MM.1S (cell line): ENCODE data around the gene PPTC7.
"Not testable (repeated sequence)": the region's sequence is repeated elsewhere in the genome, so short reads cannot be mapped to it uniquely, and the experiment has no call there.

Experiments
- DNase-seq: peaks from one replicate; pipeline ENCODE4 v3.0.0-alpha.2; 2015
- H2AFZ ChIP-seq: fragments of 300-600 bp; sonication (generic); 2 replicates; pipeline ENCODE4 v1.6.0; 2016; ENCODE audit warnings: antibody characterized with exemption, low read length
- H3F3A ChIP-seq: fragments of 300-600 bp; sonication (generic); 2 replicates; pipeline ENCODE4 v1.6.1; 2016; ENCODE audit warnings: mild to moderate bottlenecking, antibody characterized with exemption, low read length, moderate library complexity, mixed read lengths; ENCODE audit not compliant: insufficient read depth
- H3K27ac ChIP-seq: fragments of 300-600 bp; sonication (generic); 2 replicates; pipeline ENCODE4 v1.5.1; 2016; ENCODE audit warnings: mild to moderate bottlenecking, low read length
- H3K27me3 ChIP-seq: fragments of 300-600 bp; sonication (generic); replicated peaks from 2 replicates; pipeline ENCODE4 v1.6.0; 2016; ENCODE audit warnings: low read length; ENCODE audit not compliant: insufficient read depth
- H3K36me3 ChIP-seq: fragments of 300-600 bp; sonication (generic); replicated peaks from 2 replicates; pipeline ENCODE4 v1.6.1; 2016; ENCODE audit warnings: mild to moderate bottlenecking, low read length, mixed read lengths; ENCODE audit not compliant: insufficient read depth
- H3K4me1 ChIP-seq: fragments of 300-600 bp; sonication (generic); 2 replicates; pipeline ENCODE4 v1.6.1; 2016; ENCODE audit warnings: low read length, mixed read lengths
- H3K4me2 ChIP-seq: fragments of 300-600 bp; sonication (generic); 2 replicates; pipeline ENCODE4 v1.6.0; 2016; ENCODE audit warnings: low read depth, low read length
- H3K4me3 ChIP-seq: fragments of 300-600 bp; sonication (generic); 2 replicates; pipeline ENCODE4 v1.5.1; 2016; ENCODE audit warnings: low read length, mixed read lengths
- H3K79me2 ChIP-seq: fragments of 300-600 bp; sonication (generic); 2 replicates; pipeline ENCODE4 v1.6.1; 2016; ENCODE audit warnings: mixed run types, low read length, mixed read lengths
- H3K9ac ChIP-seq: fragments of 300-600 bp; sonication (generic); 2 replicates; pipeline ENCODE4 v1.6.1; 2016; ENCODE audit warnings: low read length, mixed read lengths
- H3K9me2 ChIP-seq: fragments of 300-600 bp; sonication (generic); replicated peaks from 2 replicates; pipeline ENCODE4 v1.6.1; 2016; ENCODE audit warnings: mild to moderate bottlenecking, low read length, mixed read lengths; ENCODE audit not compliant: insufficient read depth
- H3K9me3 ChIP-seq: fragments of 300-600 bp; sonication (generic); replicated peaks from 2 replicates; pipeline ENCODE4 v1.6.1; 2016; ENCODE audit warnings: mild to moderate bottlenecking, low read length, mixed read lengths; ENCODE audit not compliant: insufficient read depth
- H4K20me1 ChIP-seq: fragments of 300-600 bp; sonication (generic); 2 replicates; pipeline ENCODE4 v1.6.1; 2016; ENCODE audit warnings: mild to moderate bottlenecking, low read length, moderate library complexity, mixed read lengths; ENCODE audit not compliant: insufficient read depth
- EZH2 ChIP-seq: fragments of 300-600 bp; sonication (generic); optimal IDR thresholded peaks from 2 replicates; pipeline ENCODE3; 2017; ENCODE audit warnings: low read depth, mild to moderate bottlenecking, antibody characterized with exemption, low read length, mixed read lengths
- EZH2phosphoT487 ChIP-seq: fragments of 300-600 bp; sonication (generic); IDR thresholded peaks from 2 replicates; pipeline ENCODE4 v1.6.1; 2018; ENCODE audit warnings: antibody characterized with exemption, low read length
- TF ChIP-seq, protein P1 (sequence below): fragments of 300-600 bp; sonication (generic); IDR thresholded peaks from 2 replicates; pipeline ENCODE4 v1.5.1; 2016; ENCODE audit warnings: antibody characterized with exemption, low read length, mixed read lengths

PPTC7 gene

DNA sequence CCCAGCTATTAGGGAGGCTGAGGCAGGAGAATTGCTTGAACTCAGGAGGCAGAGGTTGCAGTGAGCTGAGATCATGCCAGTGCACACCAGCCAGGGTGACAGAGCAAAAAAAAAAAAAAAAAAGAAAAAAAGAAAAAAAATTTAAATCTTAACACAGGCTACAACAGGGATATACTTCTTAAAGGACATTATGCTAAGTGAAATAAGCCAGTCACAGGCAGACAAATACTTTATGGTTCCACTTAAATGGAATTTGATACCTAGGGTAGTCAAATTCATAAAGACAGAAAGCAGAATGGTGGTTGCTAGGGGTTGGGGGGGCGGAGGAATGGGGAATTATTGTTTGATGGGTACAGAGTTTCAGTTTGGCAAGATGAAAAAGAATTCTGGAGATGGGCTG, 14.8 kb upstream of the PPTC7 start:
- Histone ChIP-seq H3F3A (no peaks in the 10 kb centered on the region), H3K4me3 (no peak overlapping the region), H2AFZ (no peak overlapping the region), H3K9me2 (no peaks in the 10 kb centered on the region), H3K36me3 (no peaks in the 10 kb centered on the region), H3K79me2 (no peaks in the 10 kb centered on the region), H3K9me3 (no peaks in the 10 kb centered on the region), H3K27ac (no peak overlapping the region), H3K4me1 (no peaks in the 10 kb centered on the region), H4K20me1 (no peaks in the 10 kb centered on the region), H3K4me2 (no peak overlapping the region), H3K27me3 (no peaks in the 10 kb centered on the region), H3K9ac (no peak overlapping the region)
- no peak for DNase-seq
- TF ChIP-seq, protein P1, sequence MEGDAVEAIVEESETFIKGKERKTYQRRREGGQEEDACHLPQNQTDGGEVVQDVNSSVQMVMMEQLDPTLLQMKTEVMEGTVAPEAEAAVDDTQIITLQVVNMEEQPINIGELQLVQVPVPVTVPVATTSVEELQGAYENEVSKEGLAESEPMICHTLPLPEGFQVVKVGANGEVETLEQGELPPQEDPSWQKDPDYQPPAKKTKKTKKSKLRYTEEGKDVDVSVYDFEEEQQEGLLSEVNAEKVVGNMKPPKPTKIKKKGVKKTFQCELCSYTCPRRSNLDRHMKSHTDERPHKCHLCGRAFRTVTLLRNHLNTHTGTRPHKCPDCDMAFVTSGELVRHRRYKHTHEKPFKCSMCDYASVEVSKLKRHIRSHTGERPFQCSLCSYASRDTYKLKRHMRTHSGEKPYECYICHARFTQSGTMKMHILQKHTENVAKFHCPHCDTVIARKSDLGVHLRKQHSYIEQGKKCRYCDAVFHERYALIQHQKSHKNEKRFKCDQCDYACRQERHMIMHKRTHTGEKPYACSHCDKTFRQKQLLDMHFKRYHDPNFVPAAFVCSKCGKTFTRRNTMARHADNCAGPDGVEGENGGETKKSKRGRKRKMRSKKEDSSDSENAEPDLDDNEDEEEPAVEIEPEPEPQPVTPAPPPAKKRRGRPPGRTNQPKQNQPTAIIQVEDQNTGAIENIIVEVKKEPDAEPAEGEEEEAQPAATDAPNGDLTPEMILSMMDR = no peak
- TF ChIP-seq EZH2 (no peak), EZH2phosphoT487 (no peak)

- not testable (repeated sequence) for DNase-seq, H3K9me2 ChIP-seq, H3K36me3 ChIP-seq, H3K27ac ChIP-seq, H3F3A ChIP-seq, H3K27me3 ChIP-seq, H2AFZ ChIP-seq, H3K9ac ChIP-seq, H3K4me2 ChIP-seq, H3K4me3 ChIP-seq, H3K79me2 ChIP-seq, H4K20me1 ChIP-seq, H3K9me3 ChIP-seq
- H3K4me1 ChIP-seq = peaks cover 14% of the 10 kb centered on the region
These were observed 9.8 kb upstream of the PPTC7 start for GRCh38 chr12:110592919-110593318.

DNA sequence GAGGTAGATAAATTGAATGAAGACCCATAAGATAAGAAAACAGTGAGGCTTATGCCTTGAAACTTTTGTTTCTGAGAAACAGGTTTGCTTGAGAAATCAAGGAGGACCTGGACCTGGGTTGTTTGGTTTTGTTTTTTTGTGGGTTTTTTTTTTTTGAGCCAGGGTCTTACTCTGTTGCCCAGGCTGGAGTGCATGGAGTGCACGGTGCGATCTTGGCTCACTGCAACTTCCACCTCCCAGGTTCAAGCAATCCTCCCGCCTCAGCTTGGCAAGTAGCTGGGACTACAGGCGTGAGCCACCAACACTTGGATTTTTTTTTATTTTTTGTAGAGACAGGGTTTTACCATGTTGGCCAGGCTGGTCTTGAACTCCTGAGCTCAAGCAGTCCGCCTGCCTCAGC, 9.0 kb upstream of the PPTC7 start:
- Histone ChIP-seq H3K9ac (no peak overlapping the region), H3K9me2 (no peaks in the 10 kb centered on the region), H3K4me1 (peaks cover 14% of the 10 kb centered on the region), H3K4me3 (no peak overlapping the region), H3K79me2 (no peaks in the 10 kb centered on the region), H3K36me3 (no peaks in the 10 kb centered on the region), H3K9me3 (no peaks in the 10 kb centered on the region), H3K27me3 (no peaks in the 10 kb centered on the region), H4K20me1 (no peaks in the 10 kb centered on the region), H3K27ac (no peak overlapping the region), H3K4me2 (no peak overlapping the region), H2AFZ (no peak overlapping the region), H3F3A (peaks cover 5% of the 10 kb centered on the region; the same call in 1 of the 2 replicates)
- DNase-seq = no peak
- TF ChIP-seq EZH2phosphoT487 (no peak), EZH2 (no peak)
- TF ChIP-seq, protein P1 = no peak

DNA sequence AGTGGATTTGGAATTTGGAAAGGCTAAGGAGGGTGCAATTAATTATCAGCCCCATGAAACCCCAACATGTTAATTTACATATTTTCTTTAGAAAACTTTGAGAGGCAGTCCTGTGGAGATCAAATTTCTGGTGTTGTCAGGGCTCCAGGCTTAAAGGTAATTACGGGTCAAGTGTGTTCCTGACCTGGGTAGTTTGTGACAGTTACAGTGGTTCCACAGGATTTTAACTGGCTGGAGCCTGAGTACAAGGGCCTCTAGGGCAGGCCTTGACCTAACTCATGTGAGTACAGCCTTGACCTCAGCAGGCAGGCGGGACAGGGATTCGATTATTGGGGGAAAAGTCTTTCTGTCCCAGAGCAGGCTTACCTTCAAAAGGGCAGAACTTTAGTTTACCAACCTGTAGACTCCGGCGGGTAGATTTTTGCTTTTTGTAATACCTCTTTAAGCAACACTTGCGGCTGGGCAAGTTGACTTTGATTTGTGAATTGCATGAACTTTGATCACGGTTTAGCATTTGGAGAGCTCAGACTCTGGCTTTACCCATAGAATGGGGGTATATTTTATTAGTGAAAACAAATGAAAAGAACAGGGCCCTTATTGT, 8.4 kb upstream of the PPTC7 start:
- Histone ChIP-seq H3K79me2 (no peaks in the 10 kb centered on the region), H3K9me3 (no peaks in the 10 kb centered on the region), H4K20me1 (no peaks in the 10 kb centered on the region), H3F3A (peaks cover 5% of the 10 kb centered on the region; the same call in 1 of the 2 replicates), H2AFZ (peak overlapping the region; percentile 63), H3K9me2 (no peaks in the 10 kb centered on the region), H3K4me3 (no peak overlapping the region), H3K27ac (peak overlapping the region; percentile 85), H3K4me1 (peaks cover 14% of the 10 kb centered on the region), H3K27me3 (no peaks in the 10 kb centered on the region), H3K36me3 (no peaks in the 10 kb centered on the region), H3K4me2 (peak overlapping the region; percentile 60; the same call in 1 of the 2 replicates), H3K9ac (peak overlapping the region; percentile 34; the same call in 1 of the 2 replicates)
- TF ChIP-seq, protein P1 = no peak
- TF ChIP-seq EZH2 = no peak
- no peak for DNase-seq
